SK-N-SH (cell line): ENCODE results near the gene ZNF277.
A peak's percentile ranks its signal among the peaks of the same experiment; 100 is the strongest.

Source experiments
- CHD2 ChIP-seq: fragments of 150-350 bp; IDR thresholded peaks from 2 replicates; pipeline ENCODE4 v1.6.1; 2018; ENCODE audit warnings: low read length; ENCODE audit not compliant: partially characterized antibody
- ELF1 ChIP-seq: IDR thresholded peaks from 2 replicates; pipeline ENCODE4 v1.4.0; 2012
- MXI1 ChIP-seq: IDR thresholded peaks from 2 replicates; pipeline ENCODE4 v1.6.1; 2012; ENCODE audit warnings: mild to moderate bottlenecking, low read depth, low read length, improper control_type of control experiment
- POLR2AphosphoS5 ChIP-seq: IDR thresholded peaks from 2 replicates; pipeline ENCODE4 v1.6.1; 2012; ENCODE audit warnings: low read depth, low read length
- REST ChIP-seq: IDR thresholded peaks from 2 replicates; pipeline ENCODE4 v1.6.1; 2012; ENCODE audit warnings: mild to moderate bottlenecking, low read depth, low read length, moderate library complexity
- RFX5 ChIP-seq: IDR thresholded peaks from 2 replicates; pipeline ENCODE4 v1.6.1; 2012; ENCODE audit warnings: mild to moderate bottlenecking, improper control_type of control experiment, low read length
- RXRA ChIP-seq: IDR thresholded peaks from 2 replicates; pipeline ENCODE4 v1.4.0; 2012; ENCODE audit warnings: low read depth, mild to moderate bottlenecking, borderline replicate concordance
- TAF1 ChIP-seq: IDR thresholded peaks from 2 replicates; pipeline ENCODE4 v1.6.1; 2012; ENCODE audit warnings: low read depth, mild to moderate bottlenecking, low read length, moderate library complexity, borderline replicate concordance
- YY1 ChIP-seq: IDR thresholded peaks from 2 replicates; pipeline ENCODE4 v1.4.0; 2012; ENCODE audit warnings: low read depth, mild to moderate bottlenecking
- TF ChIP-seq, protein P1 (sequence below): fragments of 200-600 bp; sonication (generic); IDR thresholded peaks from 2 replicates; pipeline ENCODE4 v1.6.1; 2017; ENCODE audit warnings: antibody characterized with exemption, mild to moderate bottlenecking, moderate library complexity
- TF ChIP-seq, protein P2 (sequence below): IDR thresholded peaks from 2 replicates; pipeline ENCODE4; 2012

GRCh38 chr7:112160130-112160770 is 46.2 kb upstream of the ZNF277 start:
- TF ChIP-seq, protein P1, sequence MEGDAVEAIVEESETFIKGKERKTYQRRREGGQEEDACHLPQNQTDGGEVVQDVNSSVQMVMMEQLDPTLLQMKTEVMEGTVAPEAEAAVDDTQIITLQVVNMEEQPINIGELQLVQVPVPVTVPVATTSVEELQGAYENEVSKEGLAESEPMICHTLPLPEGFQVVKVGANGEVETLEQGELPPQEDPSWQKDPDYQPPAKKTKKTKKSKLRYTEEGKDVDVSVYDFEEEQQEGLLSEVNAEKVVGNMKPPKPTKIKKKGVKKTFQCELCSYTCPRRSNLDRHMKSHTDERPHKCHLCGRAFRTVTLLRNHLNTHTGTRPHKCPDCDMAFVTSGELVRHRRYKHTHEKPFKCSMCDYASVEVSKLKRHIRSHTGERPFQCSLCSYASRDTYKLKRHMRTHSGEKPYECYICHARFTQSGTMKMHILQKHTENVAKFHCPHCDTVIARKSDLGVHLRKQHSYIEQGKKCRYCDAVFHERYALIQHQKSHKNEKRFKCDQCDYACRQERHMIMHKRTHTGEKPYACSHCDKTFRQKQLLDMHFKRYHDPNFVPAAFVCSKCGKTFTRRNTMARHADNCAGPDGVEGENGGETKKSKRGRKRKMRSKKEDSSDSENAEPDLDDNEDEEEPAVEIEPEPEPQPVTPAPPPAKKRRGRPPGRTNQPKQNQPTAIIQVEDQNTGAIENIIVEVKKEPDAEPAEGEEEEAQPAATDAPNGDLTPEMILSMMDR, result no peak
- TF ChIP-seq, protein P2, sequence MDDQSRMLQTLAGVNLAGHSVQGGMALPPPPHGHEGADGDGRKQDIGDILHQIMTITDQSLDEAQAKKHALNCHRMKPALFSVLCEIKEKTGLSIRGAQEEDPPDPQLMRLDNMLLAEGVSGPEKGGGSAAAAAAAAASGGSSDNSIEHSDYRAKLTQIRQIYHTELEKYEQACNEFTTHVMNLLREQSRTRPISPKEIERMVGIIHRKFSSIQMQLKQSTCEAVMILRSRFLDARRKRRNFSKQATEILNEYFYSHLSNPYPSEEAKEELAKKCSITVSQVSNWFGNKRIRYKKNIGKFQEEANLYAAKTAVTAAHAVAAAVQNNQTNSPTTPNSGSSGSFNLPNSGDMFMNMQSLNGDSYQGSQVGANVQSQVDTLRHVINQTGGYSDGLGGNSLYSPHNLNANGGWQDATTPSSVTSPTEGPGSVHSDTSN, result peak; percentile 48; the same call in 1 of the 2 replicates
- TF ChIP-seq RFX5 (no peak), CHD2 (peak; percentile 85), POLR2AphosphoS5 (peak; percentile 84), TAF1 (peak; percentile 6; the same call in 1 of the 2 replicates), ELF1 (no peak), MXI1 (0 out of 2 replicates have a peak, but pooled peaks have one; percentile 16), REST (no peak), RXRA (no peak; the same call in 1 of the 2 replicates), YY1 (peak; percentile 25; the same call in 1 of the 2 replicates)
